Suprapubic skin (tissue), 4 donors: ENCODE measurements around the gene KCND2. TPM values are rescaled to one million over a fixed set of nuclear protein-coding genes. Genes with fewer than 3 reads are reported as not detected.

ENCODE experiments used
- DNase-seq, 2 donors: peaks; one replicate each; pipeline ENCODE4 v3.0.0-alpha.2; 2019; ENCODE audit warnings: low spot score in 2 of 2
- H3K27ac ChIP-seq: fragments of 200-600 bp; sonication (generic); one replicate; pipeline ENCODE4 v1.5.1; 2019
- H3K27me3 ChIP-seq: fragments of 200-600 bp; sonication (generic); one replicate; pipeline ENCODE4 v1.5.1; 2019
- H3K36me3 ChIP-seq: fragments of 200-600 bp; sonication (generic); one replicate; pipeline ENCODE4 v1.5.1; 2019
- H3K4me1 ChIP-seq: fragments of 200-600 bp; sonication (generic); one replicate; pipeline ENCODE4 v1.5.1; 2019
- H3K4me3 ChIP-seq: fragments of 200-600 bp; sonication (generic); one replicate; pipeline ENCODE4 v1.5.1; 2019; ENCODE audit warnings: mild to moderate bottlenecking
- H3K9me3 ChIP-seq: fragments of 200-600 bp; sonication (generic); one replicate; pipeline ENCODE4 v1.5.1; 2019
- EP300 ChIP-seq: sonication (generic); formaldehyde crosslinking; IDR thresholded peaks from one replicate; pipeline ENCODE4 v1.6.1; 2017; ENCODE audit warnings: antibody characterized with exemption
- POLR2A ChIP-seq, 2 donors: fragments of 450-650 bp; IDR thresholded peaks; one replicate each; pipeline ENCODE4 v1.6.1; 2017; ENCODE audit warnings: antibody characterized with exemption in 2 of 2, mild to moderate bottlenecking in 2 of 2, moderate library complexity in 2 of 2
- POLR2AphosphoS5 ChIP-seq, 3 donors: sonication (generic); formaldehyde crosslinking; IDR thresholded peaks; one replicate each; pipeline ENCODE4 v1.6.1; 2017; ENCODE audit warnings: antibody characterized with exemption in 3 of 3
- WGBS: methylation state at CpG from one replicate; pipeline ENCODE4 v1.1.5; 2018; 5-methylcytosine and 5-hydroxymethylcytosine counted together
- total RNA-seq, 4 donors: library from RNA; depleted of rRNA; stranded (reverse); fragments of >200 nt; gene quantifications; one replicate each; pipeline ENCODE4 v1.1.0, GENCODE V29; 2016
- TF ChIP-seq, protein P1 (sequence below), 2 donors: fragments of 200-600 bp in 1 of 2; fragments of 450-650 bp in 1 of 2; sonication (generic) in 1 of 2; IDR thresholded peaks; one replicate each; pipeline ENCODE4 v1.5.1; 2016 to 2019; ENCODE audit warnings: antibody characterized with exemption in 2 of 2, mild to moderate bottlenecking in 1 of 2, moderate library complexity in 1 of 2

KCND2 gene
- total RNA-seq, 4 donors from 2014 or later, result 0.16 TPM; not detected in 3

- WGBS, result 59% methylated on average over 1 of the region's 1 CpG
- no peak overlapping the region for H3K27ac ChIP-seq
- no peak overlapping the region for H3K4me3 ChIP-seq
- no peaks in the 10 kb centered on the region for H3K9me3 ChIP-seq
- H3K27me3 ChIP-seq, result no peaks in the 10 kb centered on the region
- H3K36me3 ChIP-seq, result no peaks in the 10 kb centered on the region
- no peak for DNase-seq
- no peaks in the 10 kb centered on the region for H3K4me1 ChIP-seq
- TF ChIP-seq, protein P1, sequence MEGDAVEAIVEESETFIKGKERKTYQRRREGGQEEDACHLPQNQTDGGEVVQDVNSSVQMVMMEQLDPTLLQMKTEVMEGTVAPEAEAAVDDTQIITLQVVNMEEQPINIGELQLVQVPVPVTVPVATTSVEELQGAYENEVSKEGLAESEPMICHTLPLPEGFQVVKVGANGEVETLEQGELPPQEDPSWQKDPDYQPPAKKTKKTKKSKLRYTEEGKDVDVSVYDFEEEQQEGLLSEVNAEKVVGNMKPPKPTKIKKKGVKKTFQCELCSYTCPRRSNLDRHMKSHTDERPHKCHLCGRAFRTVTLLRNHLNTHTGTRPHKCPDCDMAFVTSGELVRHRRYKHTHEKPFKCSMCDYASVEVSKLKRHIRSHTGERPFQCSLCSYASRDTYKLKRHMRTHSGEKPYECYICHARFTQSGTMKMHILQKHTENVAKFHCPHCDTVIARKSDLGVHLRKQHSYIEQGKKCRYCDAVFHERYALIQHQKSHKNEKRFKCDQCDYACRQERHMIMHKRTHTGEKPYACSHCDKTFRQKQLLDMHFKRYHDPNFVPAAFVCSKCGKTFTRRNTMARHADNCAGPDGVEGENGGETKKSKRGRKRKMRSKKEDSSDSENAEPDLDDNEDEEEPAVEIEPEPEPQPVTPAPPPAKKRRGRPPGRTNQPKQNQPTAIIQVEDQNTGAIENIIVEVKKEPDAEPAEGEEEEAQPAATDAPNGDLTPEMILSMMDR (IDR thresholded peaks at IDR 0.05), result no peak
- TF ChIP-seq POLR2AphosphoS5 (IDR thresholded peaks at IDR 0.05) (no peak), EP300 (no peak), POLR2A (IDR thresholded peaks at IDR 0.05) (no peak)
Observed at GRCh38 chr7:120709252-120709971, 436.4 kb downstream of the KCND2 start.

GRCh38 chr7:120709972-120710320, 437.0 kb downstream of the KCND2 start:
- 66% methylated on average over 1 of the region's 1 CpG for WGBS
- Histone ChIP-seq H3K27me3 (no peaks in the 10 kb centered on the region), H3K4me1 (no peaks in the 10 kb centered on the region), H3K4me3 (no peak overlapping the region), H3K36me3 (no peaks in the 10 kb centered on the region), H3K27ac (no peak overlapping the region), H3K9me3 (no peaks in the 10 kb centered on the region)
- DNase-seq, result no peak
- TF ChIP-seq POLR2A (IDR thresholded peaks at IDR 0.05) (no peak), EP300 (no peak), POLR2AphosphoS5 (IDR thresholded peaks at IDR 0.05) (no peak)
- TF ChIP-seq, protein P1 (IDR thresholded peaks at IDR 0.05), result no peak

DNA sequence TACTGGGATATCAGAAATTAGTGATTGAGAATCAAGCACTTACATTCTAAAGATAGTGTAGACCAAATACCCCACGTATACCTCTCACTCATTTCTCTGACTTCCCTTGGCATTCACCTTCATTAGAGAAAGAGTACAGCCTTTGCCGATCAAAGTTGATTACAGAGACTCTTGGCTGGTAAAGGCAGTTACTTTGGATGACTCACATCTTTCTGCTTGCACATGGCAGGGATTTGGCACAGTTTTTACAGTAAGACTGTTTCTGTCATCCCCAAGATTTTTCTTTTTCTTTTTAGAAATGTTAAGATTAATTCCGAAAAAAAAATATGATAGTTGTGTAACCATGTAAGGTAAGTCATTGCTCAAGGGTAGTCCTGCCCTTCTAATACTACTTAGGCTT, 442.0 kb downstream of the KCND2 start:
- no peak overlapping the region for H3K4me3 ChIP-seq
- 33% methylated on average over 3 of the region's 3 CpGs for WGBS
- no peak for DNase-seq
- no peaks in the 10 kb centered on the region for H3K27me3 ChIP-seq
- H3K9me3 ChIP-seq, result no peaks in the 10 kb centered on the region
- TF ChIP-seq POLR2A (IDR thresholded peaks at IDR 0.05) (no peak), POLR2AphosphoS5 (IDR thresholded peaks at IDR 0.05) (no peak), EP300 (no peak)
- TF ChIP-seq, protein P1 (IDR thresholded peaks at IDR 0.05), result no peak
- peaks cover under 1% of the 10 kb centered on the region for H3K4me1 ChIP-seq
- no peak overlapping the region for H3K27ac ChIP-seq
- H3K36me3 ChIP-seq, result no peaks in the 10 kb centered on the region

DNA sequence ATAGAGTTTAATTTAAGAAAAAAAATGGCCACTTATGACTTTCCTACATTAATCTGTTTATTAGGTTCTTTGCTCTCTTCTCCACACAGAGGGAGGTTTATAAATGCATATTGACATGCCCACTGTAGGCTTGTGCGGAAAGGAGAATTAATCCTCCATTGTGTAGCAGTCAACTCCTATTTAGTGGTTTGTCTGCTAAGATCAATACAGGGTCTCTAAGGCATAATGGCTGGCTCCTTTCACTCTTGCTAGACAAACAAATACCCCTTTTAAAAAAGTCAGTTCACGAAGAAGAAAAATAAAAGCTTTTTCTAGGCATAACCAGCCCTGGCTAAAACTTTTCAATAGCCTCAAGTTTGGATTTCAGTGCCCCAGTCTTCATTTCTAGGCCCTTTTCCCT, 443.3 kb downstream of the KCND2 start:
- TF ChIP-seq, protein P1 (IDR thresholded peaks at IDR 0.05), result no peak
- TF ChIP-seq EP300, result no peak
- TF ChIP-seq POLR2A (IDR thresholded peaks at IDR 0.05), result no peak

GRCh38 chr7:120717166-120717565, 444.2 kb downstream of the KCND2 start:
- Histone ChIP-seq H3K36me3 (no peaks in the 10 kb centered on the region), H3K4me1 (peaks cover 4% of the 10 kb centered on the region), H3K27ac (no peak overlapping the region), H3K9me3 (no peaks in the 10 kb centered on the region), H3K27me3 (no peaks in the 10 kb centered on the region), H3K4me3 (no peak overlapping the region)
- TF ChIP-seq POLR2AphosphoS5 (IDR thresholded peaks at IDR 0.05) (no peak), POLR2A (IDR thresholded peaks at IDR 0.05) (no peak), EP300 (no peak)
- TF ChIP-seq, protein P1 (IDR thresholded peaks at IDR 0.05), result no peak
- WGBS, result 88% methylated on average over 4 of the region's 4 CpGs
- no peak for DNase-seq

More for the DNA sequence above, 443.3 kb downstream of the KCND2 start:
- H3K9me3 ChIP-seq, result no peaks in the 10 kb centered on the region
- H3K27me3 ChIP-seq, result no peaks in the 10 kb centered on the region
- 89% methylated on average over 2 of the region's 2 CpGs for WGBS
- H3K4me1 ChIP-seq, result peaks cover 4% of the 10 kb centered on the region
- DNase-seq, result no peak
- no peaks in the 10 kb centered on the region for H3K36me3 ChIP-seq
- no peak overlapping the region for H3K27ac ChIP-seq
- no peak overlapping the region for H3K4me3 ChIP-seq
